GM12872 (cell line): ENCODE data around the gene MR1.

Source experiments
- CTCF ChIP-seq: IDR thresholded peaks from 3 replicates; pipeline ENCODE4 v1.5.1; 2011; ENCODE audit warnings: low read depth, mild to moderate bottlenecking, low read length, moderate library complexity; ENCODE audit not compliant: insufficient read depth

MR1 gene

GRCh38 chr1:181018901-181019681 is 14.7 kb upstream of the MR1 start:
- no peak for TF ChIP-seq CTCF

GRCh38 chr1:181021159-181021558 is 12.6 kb upstream of the MR1 start:
- TF ChIP-seq CTCF = no peak

- TF ChIP-seq CTCF = no peak
These were observed 11.9 kb upstream of the MR1 start for GRCh38 chr1:181021811-181022434.

- TF ChIP-seq CTCF = no peak
These were observed 10.3 kb upstream of the MR1 start for GRCh38 chr1:181023265-181024057.

GRCh38 chr1:181028196-181028595 is 5.6 kb upstream of the MR1 start:
- no peak for TF ChIP-seq CTCF

GRCh38 chr1:181028615-181029014 is 5.2 kb upstream of the MR1 start:
- no peak for TF ChIP-seq CTCF

GRCh38 chr1:181032535-181032934 is 1.2 kb upstream of the MR1 start:
- TF ChIP-seq CTCF = no peak
